ENCODE data around the gene RRAGC.

RRAGC gene

DNA sequence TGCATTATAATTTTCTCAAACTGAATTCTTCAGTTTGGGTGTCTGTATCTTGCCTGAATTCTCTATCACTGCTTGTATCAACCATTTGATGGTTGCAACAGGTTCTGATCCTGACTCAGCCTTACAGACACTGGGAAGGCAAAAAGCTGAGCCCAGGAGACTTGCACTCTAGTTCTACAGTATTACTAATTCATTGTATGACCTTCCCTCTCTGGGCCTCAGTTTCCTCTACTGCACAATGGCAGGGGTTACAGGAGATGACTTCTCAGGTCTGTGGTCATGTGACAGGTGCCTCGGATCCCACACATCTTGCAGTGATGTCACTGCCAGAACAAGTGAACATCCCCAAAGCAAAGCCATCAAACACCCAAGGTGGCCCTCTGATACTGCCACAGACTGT is 38.7 kb downstream of the RRAGC start:
- H2BK120ac ChIP-seq (ENCODE audit: insufficient read depth, low read length, poor library complexity): no peak overlapping the region
- no peak overlapping the region for H3K4ac ChIP-seq (ENCODE audit: low read depth, low read length)
- H3K14ac ChIP-seq (ENCODE audit: low read length): no peak overlapping the region
- H3K4me3 ChIP-seq (ENCODE audit: low read depth, low read length): no peak overlapping the region
- no peak overlapping the region for H2BK12ac ChIP-seq (ENCODE audit: low read length)
- no peak overlapping the region for H3K23ac ChIP-seq (ENCODE audit: low read length)
- no peak overlapping the region for H3K4me2 ChIP-seq (ENCODE audit: low read length)
- no peak for DNase-seq
- H2AFZ ChIP-seq (ENCODE audit: insufficient read depth, low read length, poor library complexity): no peak overlapping the region
- H3K9ac ChIP-seq (ENCODE audit: low read length): no peak overlapping the region
- H4K91ac ChIP-seq (ENCODE audit: low read depth, low read length): no peak overlapping the region
- no peak overlapping the region for H3K18ac ChIP-seq (ENCODE audit: low read length)
- H3K79me1 ChIP-seq (ENCODE audit: low read length): no peaks in the 10 kb centered on the region
- no CpG with 5 or more reads among the region's 1 CpG for WGBS (ENCODE audit: extremely low coverage, insufficient coverage, insufficient read length)
- peaks cover 3 to 7% of the 10 kb centered on the region in 2 experiments for H3K4me1 ChIP-seq (ENCODE audit: control insufficient read depth in 1 of 2, insufficient read depth in 2 of 2, low read length in 2 of 2)
- H3K79me2 ChIP-seq (ENCODE audit: control insufficient read depth, insufficient read depth, low read length, poor library complexity): no peaks in the 10 kb centered on the region
- H3K27ac ChIP-seq (ENCODE audit: low read depth, low read length): no peak overlapping the region
- no peak overlapping the region for H2BK5ac ChIP-seq (ENCODE audit: low read depth, low read length, poor library complexity)
- H4K8ac ChIP-seq (ENCODE audit: low read depth, low read length): no peak overlapping the region
- H3K9me3 ChIP-seq (ENCODE audit: insufficient read depth, low read depth, low read length): peaks cover 15% of the 10 kb centered on the region
- no peaks in the 10 kb centered on the region for H3K36me3 ChIP-seq (ENCODE audit: control insufficient read depth in 1 of 2, insufficient read depth in 2 of 2, low read length in 2 of 2)
- peaks cover 7% of the 10 kb centered on the region for H3K27me3 ChIP-seq (ENCODE audit: insufficient read depth, low read length)
- H4K12ac ChIP-seq (ENCODE audit: low read depth, low read length): no peak overlapping the region
- no peak overlapping the region for H2AK5ac ChIP-seq (ENCODE audit: low read length)

GRCh38 chr1:38819516-38819915 is 40.1 kb downstream of the RRAGC start:
- H3K14ac ChIP-seq (ENCODE audit: low read length): no peak overlapping the region
- H3K4me1 ChIP-seq (ENCODE audit: control insufficient read depth in 1 of 2, insufficient read depth in 2 of 2, low read length in 2 of 2): peaks cover 3 to 7% of the 10 kb centered on the region in 2 experiments
- H3K27ac ChIP-seq (ENCODE audit: low read depth, low read length): no peak overlapping the region
- H3K27me3 ChIP-seq (ENCODE audit: insufficient read depth, low read length): peaks cover 7% of the 10 kb centered on the region
- DNase-seq: no peak
- H3K4me2 ChIP-seq (ENCODE audit: low read length): no peak overlapping the region
- H4K91ac ChIP-seq (ENCODE audit: low read depth, low read length): no peak overlapping the region
- no peaks in the 10 kb centered on the region for H3K36me3 ChIP-seq (ENCODE audit: control insufficient read depth in 1 of 2, insufficient read depth in 2 of 2, low read length in 2 of 2)
- no peak overlapping the region for H2BK12ac ChIP-seq (ENCODE audit: low read length)
- no peak overlapping the region for H2AFZ ChIP-seq (ENCODE audit: insufficient read depth, low read length, poor library complexity)
- H3K9me3 ChIP-seq (ENCODE audit: insufficient read depth, low read depth, low read length): peaks cover 15% of the 10 kb centered on the region
- H2BK5ac ChIP-seq (ENCODE audit: low read depth, low read length, poor library complexity): no peak overlapping the region
- H4K12ac ChIP-seq (ENCODE audit: low read depth, low read length): no peak overlapping the region
- no CpG with 5 or more reads among the region's 2 CpGs for WGBS (ENCODE audit: extremely low coverage, insufficient coverage, insufficient read length)
- H4K8ac ChIP-seq (ENCODE audit: low read depth, low read length): no peak overlapping the region
- no peak overlapping the region for H3K4me3 ChIP-seq (ENCODE audit: low read depth, low read length)
- H3K4ac ChIP-seq (ENCODE audit: low read depth, low read length): no peak overlapping the region
- no peak overlapping the region for H3K18ac ChIP-seq (ENCODE audit: low read length)
- H2AK5ac ChIP-seq (ENCODE audit: low read length): no peak overlapping the region
- H3K79me1 ChIP-seq (ENCODE audit: low read length): no peaks in the 10 kb centered on the region
- H3K79me2 ChIP-seq (ENCODE audit: control insufficient read depth, insufficient read depth, low read length, poor library complexity): no peaks in the 10 kb centered on the region
- no peak overlapping the region for H3K9ac ChIP-seq (ENCODE audit: low read length)
- H3K23ac ChIP-seq (ENCODE audit: low read length): no peak overlapping the region
- H2BK120ac ChIP-seq (ENCODE audit: insufficient read depth, low read length, poor library complexity): no peak overlapping the region

- Histone ChIP-seq H3K18ac (ENCODE audit: low read length) (no peak overlapping the region), H2BK12ac (ENCODE audit: low read length) (no peak overlapping the region), H3K14ac (ENCODE audit: low read length) (no peak overlapping the region), H3K4me3 (ENCODE audit: low read depth, low read length) (no peak overlapping the region), H3K27me3 (ENCODE audit: insufficient read depth, low read length) (peaks cover 7% of the 10 kb centered on the region), H3K4me2 (ENCODE audit: low read length) (peak overlapping the region; percentile 80), H3K79me2 (ENCODE audit: control insufficient read depth, insufficient read depth, low read length, poor library complexity) (no peaks in the 10 kb centered on the region), H3K79me1 (ENCODE audit: low read length) (no peaks in the 10 kb centered on the region), H2BK120ac (ENCODE audit: insufficient read depth, low read length, poor library complexity) (no peak overlapping the region), H3K23ac (ENCODE audit: low read length) (no peak overlapping the region), H3K27ac (ENCODE audit: low read depth, low read length) (no peak overlapping the region), H4K8ac (ENCODE audit: low read depth, low read length) (no peak overlapping the region), H2AK5ac (ENCODE audit: low read length) (no peak overlapping the region), H4K91ac (ENCODE audit: low read depth, low read length) (no peak overlapping the region), H3K9ac (ENCODE audit: low read length) (no peak overlapping the region), H3K4ac (ENCODE audit: low read depth, low read length) (no peak overlapping the region), H3K9me3 (ENCODE audit: insufficient read depth, low read depth, low read length) (peaks cover 15% of the 10 kb centered on the region), H4K12ac (ENCODE audit: low read depth, low read length) (no peak overlapping the region), H3K36me3 (ENCODE audit: control insufficient read depth in 1 of 2, insufficient read depth in 2 of 2, low read length in 2 of 2) (no peaks in the 10 kb centered on the region), H2AFZ (ENCODE audit: insufficient read depth, low read length, poor library complexity) (no peak overlapping the region), H2BK5ac (ENCODE audit: low read depth, low read length, poor library complexity) (no peak overlapping the region), H3K4me1 (ENCODE audit: control insufficient read depth in 1 of 2, insufficient read depth in 2 of 2, low read length in 2 of 2) (peaks cover 3 to 7% of the 10 kb centered on the region in 2 experiments)
- DNase-seq: no peak
- WGBS (ENCODE audit: extremely low coverage, insufficient coverage, insufficient read length): no CpG with 5 or more reads among the region's 10 CpGs
These were observed 40.5 kb downstream of the RRAGC start for GRCh38 chr1:38819040-38819439.

DNA sequence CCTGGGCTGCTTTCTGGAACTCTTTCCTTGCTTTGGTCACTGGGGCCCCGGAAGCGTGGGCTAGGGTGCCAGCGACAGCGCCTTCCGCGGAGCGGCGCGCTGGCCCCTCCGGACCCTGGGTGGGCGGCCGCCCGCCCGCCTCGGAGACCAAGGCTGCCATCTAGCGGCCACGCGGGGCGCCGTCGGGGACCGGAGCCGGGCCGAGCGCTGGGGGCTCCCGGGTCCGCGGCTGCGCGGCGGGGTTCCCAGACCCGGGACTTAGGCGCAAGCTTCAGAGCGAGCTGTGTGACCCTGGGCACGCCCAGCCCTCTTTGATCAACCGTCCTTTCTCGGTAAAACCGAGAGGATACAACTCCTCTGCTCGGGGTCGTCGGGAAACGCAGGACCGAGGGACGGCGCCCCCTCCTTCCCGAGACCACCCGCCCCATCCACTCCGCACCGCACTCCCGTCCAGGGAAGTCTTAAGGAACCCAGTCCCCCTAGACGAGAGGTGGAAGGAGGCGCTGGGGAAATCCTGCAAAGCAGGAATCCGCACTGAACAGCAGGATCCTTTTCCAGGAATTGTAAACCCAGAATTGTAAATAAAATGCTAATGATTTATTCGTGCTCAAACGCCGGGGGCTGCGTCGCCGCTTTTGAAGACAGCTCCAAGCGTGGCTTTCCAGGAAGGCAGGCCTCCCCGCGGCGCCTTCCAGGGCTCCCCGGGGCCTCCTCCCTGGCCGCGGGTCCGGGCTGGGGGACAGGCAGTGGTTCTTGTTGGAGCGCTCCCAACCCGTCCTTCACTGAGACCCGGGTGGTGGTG is 41.2 kb downstream of the RRAGC start:
- Histone ChIP-seq H2BK12ac (ENCODE audit: low read length) (no peak overlapping the region), H2AFZ (ENCODE audit: insufficient read depth, low read length, poor library complexity) (peak overlapping the region; percentile 61), H3K36me3 (ENCODE audit: control insufficient read depth in 1 of 2, insufficient read depth in 2 of 2, low read length in 2 of 2) (no peaks in the 10 kb centered on the region), H2BK120ac (ENCODE audit: insufficient read depth, low read length, poor library complexity) (no peak overlapping the region), H3K4me1 (ENCODE audit: control insufficient read depth in 1 of 2, insufficient read depth in 2 of 2, low read length in 2 of 2) (peaks cover 3 to 7% of the 10 kb centered on the region in 2 experiments), H3K14ac (ENCODE audit: low read length) (no peak overlapping the region), H3K9me3 (ENCODE audit: insufficient read depth, low read depth, low read length) (peaks cover 15% of the 10 kb centered on the region), H2BK5ac (ENCODE audit: low read depth, low read length, poor library complexity) (no peak overlapping the region), H3K27ac (ENCODE audit: low read depth, low read length) (no peak overlapping the region), H4K12ac (ENCODE audit: low read depth, low read length) (no peak overlapping the region), H3K4me3 (ENCODE audit: low read depth, low read length) (peak overlapping the region; percentile 50), H3K9ac (ENCODE audit: low read length) (peak overlapping the region; percentile 47), H4K8ac (ENCODE audit: low read depth, low read length) (peak overlapping the region; percentile 26), H3K79me2 (ENCODE audit: control insufficient read depth, insufficient read depth, low read length, poor library complexity) (no peaks in the 10 kb centered on the region), H3K4ac (ENCODE audit: low read depth, low read length) (no peak overlapping the region), H3K79me1 (ENCODE audit: low read length) (no peaks in the 10 kb centered on the region), H3K18ac (ENCODE audit: low read length) (no peak overlapping the region), H2AK5ac (ENCODE audit: low read length) (no peak overlapping the region), H4K91ac (ENCODE audit: low read depth, low read length) (no peak overlapping the region), H3K23ac (ENCODE audit: low read length) (no peak overlapping the region), H3K27me3 (ENCODE audit: insufficient read depth, low read length) (peaks cover 7% of the 10 kb centered on the region), H3K4me2 (ENCODE audit: low read length) (peak overlapping the region; percentile 80)
- no CpG with 5 or more reads among the region's 70 CpGs for WGBS (ENCODE audit: extremely low coverage, insufficient coverage, insufficient read length)
- DNase-seq: peak in 1 of 2 donors; percentile 30

Measured in trophoblast cell (in vitro differentiated cells and primary cell).